ENCODE data around the gene TRA2B.
A peak's percentile ranks its signal among the peaks of the same experiment; 100 is the strongest.

TRA2B gene

DNA sequence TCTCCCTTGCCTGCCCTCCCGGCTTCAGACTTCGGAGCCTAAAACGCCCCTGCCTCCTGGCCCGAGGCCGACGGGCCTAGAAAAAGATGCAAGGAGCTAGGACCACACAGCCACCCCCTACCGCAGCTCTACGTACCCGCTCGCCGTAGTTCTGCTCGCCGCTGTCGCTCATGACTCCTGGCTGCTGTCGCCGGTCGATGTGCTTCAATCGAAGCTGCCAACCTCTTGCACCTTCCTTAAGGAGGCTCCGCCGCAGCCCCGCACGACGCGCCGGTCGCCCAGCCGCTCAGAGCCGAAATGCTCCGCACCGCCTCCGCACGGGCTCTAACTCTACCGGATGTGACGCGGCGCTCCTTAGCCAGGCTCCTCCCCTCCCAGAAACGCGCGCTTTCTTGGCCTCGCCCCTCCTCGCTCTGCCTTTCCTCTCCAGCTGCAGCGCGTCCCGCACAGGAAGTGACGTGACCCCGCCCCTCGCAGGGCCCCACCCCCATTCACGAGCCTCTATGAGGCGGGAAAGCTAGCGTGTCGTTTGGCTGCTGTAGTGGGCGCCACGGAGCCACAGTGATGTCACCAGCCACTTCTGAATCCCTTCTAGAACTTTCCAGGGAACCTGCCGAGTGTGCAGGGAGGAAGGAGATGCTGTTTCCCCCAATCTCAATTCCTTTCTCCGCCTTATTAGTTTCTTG lies at the start of gene TRA2B:
TSS of gene TRA2B (minus strand) at position 326 of the 686 bp plus-strand sequence. CDS start at position 172, 154 bp downstream.
- DNase-seq (ENCODE audit: low read depth): peak; percentile 98

DNA sequence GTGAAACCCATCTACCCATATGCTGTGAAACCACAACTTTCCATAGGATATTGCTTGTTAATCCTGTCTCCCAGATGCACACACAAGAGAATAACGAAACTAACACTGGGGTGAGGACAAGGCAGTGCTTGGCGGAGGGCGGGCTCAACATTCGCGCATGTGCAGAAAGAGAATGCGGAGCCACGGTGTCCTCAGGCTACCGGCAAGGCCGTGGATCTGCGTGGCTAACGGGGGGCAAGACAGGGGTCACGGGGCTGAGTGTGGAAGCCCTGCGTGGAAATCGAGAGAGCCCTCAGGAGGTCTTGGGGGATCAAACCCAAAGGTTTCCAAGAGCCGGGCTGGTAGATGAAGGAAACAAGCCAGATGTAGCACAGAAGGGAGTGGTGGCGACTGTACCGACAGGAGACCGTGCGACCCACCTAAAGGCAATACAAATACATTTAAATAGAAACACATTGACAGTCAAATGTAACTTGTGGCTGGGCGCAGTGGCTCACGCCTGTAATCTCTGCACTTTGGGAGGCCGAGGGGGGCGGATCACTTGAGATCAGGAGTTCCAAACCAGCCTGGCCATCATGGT lies 48.5 kb upstream of the TRA2B start:
- no peak for DNase-seq (ENCODE audit: low read depth)

DNA sequence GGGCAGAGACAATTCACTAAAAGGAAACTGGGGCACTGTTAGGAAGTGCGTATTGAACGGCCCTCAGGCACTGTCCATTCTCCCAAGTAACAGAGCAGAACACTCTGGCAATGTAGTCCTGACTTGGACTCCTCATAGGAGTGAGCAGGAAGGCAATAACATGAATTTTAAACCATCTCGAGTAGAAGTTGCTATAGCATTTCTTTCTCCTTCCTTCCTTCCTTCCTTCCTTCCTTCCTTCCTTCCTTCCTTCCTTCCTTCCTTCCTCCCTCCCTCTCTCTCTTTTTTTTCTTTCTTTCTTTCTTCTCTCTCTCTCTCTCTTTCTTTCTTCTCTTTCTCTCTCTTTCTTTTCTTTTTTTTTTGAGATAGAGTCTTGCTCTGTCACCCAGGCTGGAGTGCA lies 46.4 kb upstream of the TRA2B start:
- DNase-seq (ENCODE audit: low read depth): no peak

DNA sequence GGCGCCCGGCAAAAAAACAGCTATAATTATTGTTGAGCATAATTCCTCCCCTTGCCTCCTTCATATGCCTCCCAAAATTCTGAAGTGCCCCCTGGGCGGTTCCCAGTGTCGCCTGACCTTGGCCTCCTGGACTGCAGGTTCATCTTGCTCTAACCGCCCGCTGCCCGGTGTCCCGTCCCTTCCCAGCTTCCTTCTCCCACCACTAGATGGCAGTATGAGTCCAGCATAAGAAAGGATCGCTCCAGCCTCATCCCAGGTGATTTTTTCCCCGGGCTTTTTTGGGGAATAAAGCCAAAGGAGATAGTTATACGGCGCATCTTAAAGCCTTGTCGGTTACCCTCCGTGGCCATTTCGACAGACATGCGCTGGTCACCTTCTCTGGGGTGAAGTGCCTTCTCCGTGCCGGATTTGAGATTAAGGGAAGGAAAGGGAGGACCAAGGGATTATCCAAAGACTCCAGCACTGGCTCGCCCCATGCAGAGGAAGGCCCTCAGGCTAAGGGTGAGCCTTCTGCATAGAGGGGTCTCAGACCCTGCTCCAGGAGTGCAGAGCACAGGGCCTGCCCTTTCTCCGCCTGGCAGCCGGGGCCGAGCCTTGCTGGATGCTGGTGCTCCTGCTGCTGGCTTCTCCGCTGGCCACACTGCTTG lies 45.8 kb upstream of the TRA2B start:
- peak; percentile 56 for DNase-seq (ENCODE audit: low read depth)

DNA sequence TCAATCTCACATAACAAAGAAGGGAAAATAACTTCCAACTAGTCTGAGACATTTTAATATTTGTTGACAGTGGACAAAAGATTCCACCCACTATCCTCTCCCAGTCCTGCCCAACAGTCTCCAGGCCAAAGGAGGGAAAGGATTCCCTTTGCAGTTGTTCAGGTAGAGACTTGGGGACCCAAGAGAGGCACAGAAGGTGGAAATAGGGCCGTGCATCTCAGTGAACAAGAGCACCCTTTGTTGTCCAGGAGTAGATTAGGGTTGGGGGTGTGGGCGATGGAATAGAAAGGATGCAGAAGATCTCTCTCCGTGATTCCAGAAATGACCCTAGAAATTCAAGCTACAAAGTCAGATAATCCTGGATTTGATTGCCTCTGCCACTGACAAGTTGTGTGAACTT lies 44.8 kb upstream of the TRA2B start:
- no peak for DNase-seq (ENCODE audit: low read depth)

DNA sequence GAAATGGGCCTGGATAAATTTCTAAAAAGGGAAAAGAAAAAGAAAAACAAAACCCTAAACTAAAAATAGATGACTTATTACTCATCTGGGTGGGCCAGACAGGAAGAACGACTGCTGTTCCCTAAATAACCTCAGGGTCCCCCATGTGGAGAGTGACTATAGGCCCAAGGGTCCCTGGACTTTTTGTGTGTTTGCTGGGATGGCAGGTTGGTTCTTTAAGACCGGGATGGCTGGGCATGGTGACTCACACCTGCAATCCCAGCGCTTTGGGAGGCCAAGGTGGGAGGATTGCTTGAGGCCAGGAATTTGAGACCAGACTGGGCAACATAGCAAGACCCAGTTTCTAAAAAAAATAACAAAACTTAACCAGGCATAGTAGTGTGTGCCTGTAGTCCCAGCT lies 43.8 kb upstream of the TRA2B start:
- no peak for DNase-seq (ENCODE audit: low read depth)

DNA sequence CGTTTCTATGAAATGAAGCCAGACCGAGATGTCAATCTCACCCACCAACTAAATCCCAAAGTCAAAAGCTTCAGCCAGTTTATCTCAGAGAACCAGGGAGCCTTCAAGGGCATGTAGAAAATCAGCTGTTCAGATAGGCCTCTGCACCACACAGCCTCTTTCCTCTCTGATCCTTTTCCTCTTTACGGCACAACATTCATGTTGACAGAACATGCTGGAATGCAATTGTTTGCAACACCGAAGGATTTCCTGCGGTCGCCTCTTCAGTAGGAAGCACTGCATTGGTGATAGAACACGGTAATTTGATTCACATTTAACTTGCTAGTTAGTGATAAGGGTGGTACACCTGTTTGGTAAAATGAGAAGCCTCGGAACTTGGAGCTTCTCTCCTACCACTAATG lies 41.9 kb upstream of the TRA2B start:
- peak; percentile 30 for DNase-seq (ENCODE audit: low read depth)

DNA sequence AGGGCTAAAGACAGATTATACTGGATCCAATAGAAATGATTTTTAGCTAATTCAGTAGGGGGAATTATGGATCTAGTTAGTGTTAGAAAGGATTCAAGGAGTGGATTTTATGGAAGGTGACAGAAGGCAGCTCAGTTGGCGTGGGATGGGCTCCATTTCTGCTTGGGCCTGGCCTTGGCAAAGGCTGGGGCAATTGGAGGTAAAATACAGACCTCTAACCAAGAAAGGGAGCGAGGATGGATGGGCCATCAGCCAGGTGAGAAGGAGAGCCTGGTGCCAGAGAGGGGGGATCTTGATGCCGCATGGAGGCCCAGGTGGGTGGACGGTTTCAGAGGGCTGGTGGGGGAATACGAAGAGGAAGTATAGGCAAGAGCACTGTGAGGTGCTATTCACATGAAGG lies 40.7 kb upstream of the TRA2B start:
- DNase-seq (ENCODE audit: low read depth): no peak

DNA sequence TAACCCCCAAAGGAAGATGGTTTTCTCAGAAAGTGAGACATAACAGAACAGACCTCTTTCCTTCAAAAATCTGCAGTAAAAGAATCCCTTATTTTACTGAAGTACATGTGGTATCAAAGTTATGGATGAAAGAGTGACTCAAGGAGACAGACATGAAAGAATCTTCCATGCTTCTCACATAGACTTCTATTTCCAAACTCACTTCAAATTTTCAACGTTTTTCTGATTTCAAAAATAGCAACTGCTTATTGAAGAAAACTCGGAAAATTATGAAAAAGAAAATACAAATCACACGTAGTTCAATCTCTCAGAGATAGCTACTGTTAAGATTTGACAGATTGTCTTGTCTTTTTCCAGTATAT lies 39.8 kb upstream of the TRA2B start:
- no peak for DNase-seq (ENCODE audit: low read depth)

DNA sequence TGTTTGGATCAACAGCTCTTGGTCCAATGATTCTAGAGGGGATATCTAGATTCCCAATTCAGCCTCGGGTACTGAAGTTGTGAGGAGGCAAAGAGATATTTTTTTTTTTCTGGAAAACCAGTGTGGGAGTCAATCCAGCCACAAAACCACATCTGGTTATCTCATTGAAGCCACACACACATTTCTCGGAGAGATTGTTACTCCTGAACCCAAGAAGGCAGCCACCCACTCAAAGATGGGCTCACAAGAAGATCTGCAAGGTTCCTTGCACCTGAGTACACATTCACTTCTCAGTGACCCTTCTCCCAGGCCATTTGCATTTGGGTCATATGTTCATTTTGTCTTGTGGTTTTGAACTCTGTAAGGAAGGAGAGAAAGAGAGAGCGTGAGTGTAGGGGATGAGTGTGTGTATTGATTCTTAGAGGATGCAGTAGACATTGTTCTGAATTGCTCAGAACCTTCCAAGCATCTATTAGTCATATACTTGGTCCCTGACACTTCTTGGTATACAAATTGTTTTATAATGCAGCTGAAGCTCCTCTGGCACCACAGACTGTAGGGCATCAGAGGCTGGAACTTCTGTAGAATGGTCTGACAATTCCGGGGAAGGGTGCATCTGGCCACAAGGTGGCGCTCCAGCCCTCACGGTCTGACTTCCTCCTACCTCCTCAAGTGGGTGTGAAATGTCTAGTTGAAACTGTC lies 39.3 kb upstream of the TRA2B start:
- DNase-seq (ENCODE audit: low read depth): peak; percentile 63

DNA sequence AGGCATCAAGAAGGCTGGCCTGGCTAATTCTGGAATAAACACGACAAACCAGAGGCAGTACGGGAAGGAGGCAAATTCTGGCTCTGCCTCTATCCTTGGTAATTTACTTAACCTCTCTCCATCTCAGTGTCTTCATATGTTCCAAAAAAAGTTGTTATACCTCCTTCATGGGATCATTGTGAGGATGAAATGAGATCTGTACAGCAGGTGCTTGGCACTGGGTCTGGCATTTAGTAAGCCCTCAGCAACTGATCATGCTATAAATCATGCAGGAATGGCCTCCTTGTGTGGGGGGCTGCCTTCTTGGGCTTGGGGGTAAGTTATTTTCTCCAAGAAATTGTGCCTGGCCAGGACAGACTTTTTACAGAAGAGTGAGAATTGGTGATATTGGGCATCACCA lies 38.3 kb upstream of the TRA2B start:
- no peak for DNase-seq (ENCODE audit: low read depth)

DNA sequence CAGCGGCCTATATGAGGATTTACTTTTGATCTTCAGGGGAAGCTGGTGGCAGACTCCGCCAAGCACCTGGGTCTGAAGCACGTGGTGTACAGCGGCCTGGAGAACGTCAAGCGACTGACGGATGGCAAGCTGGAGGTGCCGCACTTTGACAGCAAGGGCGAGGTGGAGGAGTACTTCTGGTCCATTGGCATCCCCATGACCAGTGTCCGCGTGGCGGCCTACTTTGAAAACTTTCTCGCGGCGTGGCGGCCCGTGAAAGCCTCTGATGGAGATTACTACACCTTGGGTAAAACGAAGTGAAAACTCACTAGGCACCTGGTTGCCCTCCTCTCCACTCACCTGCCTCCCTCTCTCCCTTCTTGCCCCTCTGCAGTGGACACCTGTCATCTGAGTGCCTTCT lies 33.8 kb upstream of the TRA2B start:
- DNase-seq (ENCODE audit: low read depth): no peak

DNA sequence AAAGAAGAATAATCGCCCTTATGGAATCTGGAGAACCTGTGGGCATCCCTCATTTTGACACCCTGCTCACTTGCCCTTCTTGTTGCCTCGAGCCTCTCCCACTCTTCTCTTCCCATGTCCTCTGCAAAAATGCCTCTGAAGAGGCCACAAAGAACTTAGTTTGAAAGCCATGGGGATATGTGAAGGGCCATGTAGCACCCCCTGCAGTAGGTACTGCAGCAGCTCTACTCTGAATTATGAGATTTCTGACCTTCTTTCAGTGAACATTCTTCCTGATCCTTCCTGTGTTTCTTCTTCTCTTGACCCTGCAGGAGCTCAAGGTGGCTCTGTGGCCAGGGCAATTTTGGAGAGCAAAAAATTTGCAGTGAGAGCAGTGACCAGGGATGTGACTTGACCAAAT lies 30.4 kb upstream of the TRA2B start:
- no peak for DNase-seq (ENCODE audit: low read depth)

DNA sequence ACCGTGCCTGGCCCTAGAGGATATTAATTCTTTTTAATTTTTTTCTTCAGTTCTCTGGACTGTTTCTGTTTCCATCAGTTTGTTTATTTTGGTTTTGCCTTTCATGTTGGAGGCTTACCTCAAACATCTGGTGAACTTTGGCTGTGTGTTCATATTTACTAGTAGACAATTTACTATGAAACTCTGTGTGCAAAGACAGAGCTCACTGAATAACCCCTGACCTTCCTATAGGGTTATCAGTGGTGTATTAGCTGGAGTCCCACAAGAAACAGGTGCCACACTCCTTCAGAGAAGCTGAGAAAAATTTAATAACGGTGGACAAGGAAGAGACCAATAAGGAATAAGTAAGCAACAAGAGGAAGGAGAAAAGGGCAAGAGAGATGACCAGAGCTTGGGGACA lies 28.8 kb upstream of the TRA2B start:
- no peak for DNase-seq (ENCODE audit: low read depth)

DNA sequence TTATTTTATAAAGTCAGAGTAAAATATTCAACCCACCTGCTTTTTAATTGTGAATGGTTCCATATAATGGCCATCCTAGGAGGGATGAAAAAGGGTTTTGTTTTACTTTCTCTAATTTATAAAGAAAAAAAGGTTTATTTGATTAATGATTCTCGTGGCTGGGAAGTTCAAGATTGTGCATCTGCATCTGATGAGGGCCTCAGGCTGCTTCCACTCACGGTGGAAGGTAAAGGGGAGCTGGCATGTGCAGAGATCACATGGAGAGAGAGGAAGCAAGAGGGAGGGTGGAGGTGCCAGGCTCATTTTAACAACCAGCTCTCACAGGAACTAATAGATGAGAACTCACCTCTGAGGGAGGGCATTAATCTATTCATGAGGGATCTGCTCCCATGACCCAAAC lies 27.7 kb upstream of the TRA2B start:
- DNase-seq (ENCODE audit: low read depth): no peak

DNA sequence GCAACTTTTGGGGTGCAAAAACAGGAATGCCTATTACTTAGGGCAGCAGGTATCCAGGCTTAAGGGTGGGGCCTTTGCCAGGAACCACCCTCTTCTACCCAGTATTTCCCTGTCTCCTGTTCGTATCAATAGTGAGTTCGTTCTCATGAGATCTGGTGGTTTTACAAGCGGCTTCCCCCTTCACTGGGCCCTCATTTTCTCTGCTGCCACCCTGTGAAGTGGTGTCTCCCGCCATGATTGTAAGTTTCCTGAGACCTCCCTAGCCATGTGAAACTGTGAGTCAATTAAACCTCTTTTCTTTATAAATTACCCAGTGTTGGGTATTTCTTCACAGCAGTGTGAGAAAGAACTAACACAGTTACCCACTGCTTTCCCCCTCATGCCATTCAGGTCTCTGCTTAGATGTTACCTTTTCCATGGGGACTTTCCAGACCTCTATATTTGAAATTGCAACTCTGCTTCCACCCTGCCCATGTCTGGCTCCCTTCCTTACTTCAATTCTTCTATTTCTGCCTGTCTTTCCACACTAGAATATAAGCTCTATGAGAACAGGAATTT lies 23.9 kb upstream of the TRA2B start:
- no peak for DNase-seq (ENCODE audit: low read depth)

DNA sequence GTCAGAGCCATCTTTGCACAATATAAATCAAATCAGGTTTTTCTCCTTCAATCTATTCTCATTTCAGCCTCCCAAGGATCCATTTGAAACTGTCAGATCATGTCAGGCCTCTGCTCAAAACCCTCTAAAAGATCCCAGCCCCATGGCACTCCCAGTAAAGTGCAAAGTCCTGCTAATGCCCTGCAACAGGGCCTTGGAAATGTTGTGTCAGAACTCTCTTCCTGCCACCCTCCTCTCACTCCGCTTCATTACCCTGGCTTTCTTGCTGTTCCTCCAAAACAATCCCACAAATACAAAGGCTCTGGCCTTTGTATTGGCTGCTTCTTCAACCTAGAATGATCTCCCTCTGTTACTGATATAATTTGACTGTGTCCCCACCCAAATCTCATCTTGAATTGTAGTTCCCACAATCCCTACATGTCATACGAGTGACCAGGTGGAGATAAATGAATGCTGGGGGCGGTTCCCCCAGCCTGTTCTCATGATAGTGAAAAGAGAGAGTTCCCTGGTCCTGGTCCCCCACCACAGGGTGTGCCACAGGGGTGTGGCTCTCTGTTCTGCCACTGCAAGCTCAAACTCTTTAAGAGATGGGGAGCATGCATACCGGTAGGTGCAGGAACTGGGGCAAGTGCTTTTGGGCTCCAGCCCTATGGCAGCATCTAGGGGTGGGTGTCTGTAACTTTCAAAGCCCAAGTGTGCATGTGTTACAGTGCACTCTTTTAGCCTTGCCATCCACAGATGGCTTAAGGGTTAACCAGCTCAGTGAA lies 22.9 kb upstream of the TRA2B start:
- no peak for DNase-seq (ENCODE audit: low read depth)

DNA sequence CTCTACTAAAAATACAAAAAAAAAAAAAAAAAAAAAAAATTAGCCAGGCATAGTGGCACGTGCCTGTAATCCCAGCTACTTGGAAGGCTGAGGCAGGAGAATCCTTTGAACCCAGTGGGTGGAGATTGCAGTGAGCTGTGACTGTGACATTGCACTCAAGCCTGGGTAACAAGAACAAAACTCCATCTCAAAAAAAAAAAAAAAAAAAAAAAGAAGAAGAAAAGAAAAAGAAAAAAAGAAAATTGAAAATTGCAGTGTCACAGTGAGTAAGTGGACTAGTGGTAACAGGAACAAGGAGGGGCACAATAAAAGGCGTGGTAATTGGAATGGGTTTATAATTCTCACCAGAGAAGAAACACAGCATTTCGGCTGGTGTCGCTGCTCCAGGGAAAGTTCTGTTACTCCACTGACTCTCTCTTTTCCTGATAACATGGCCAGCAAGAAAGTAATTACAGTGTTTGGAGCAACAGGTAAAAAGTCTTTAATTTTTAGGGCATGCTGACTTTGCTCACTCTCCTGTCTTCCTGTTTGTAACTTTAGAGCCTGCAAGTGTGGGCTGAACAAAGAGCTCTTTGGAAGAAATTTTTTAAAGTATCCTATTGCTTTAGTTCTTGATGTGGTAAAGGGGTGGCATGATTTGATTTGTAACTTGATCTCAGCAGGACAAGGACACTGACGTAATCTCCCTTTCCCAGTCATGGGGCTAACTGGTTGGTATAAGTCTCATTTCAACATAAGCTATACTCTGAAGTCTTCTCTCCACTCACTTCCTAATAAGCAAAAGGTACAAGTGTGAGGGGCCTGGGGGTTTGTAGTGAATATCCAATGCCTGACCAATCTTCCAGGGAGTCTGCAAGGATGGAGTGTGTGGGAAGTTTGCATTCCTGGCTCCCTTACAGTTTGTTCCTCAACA lies 22.1 kb upstream of the TRA2B start:
- peak; percentile 93 for DNase-seq (ENCODE audit: low read depth)

DNA sequence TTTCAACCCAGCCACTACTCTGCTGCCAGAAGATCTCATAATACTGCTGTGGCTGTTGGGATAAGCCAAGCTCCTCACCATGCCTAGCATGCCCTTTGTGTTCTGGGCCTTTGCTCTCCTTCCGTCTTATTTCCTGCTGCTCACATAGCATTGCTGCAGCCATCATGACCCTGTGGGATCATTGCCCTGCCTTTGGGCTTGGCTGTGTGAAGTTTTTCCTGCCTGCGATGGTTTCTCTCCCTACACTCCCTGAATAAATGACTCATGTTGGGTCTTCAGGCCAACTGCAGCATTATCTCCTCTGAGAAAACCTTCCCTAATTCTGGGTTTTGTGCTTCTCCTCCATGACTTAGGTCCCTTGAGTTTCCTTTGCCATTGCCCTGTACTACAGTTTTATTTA lies 20.8 kb upstream of the TRA2B start:
- no peak for DNase-seq (ENCODE audit: low read depth)

DNA sequence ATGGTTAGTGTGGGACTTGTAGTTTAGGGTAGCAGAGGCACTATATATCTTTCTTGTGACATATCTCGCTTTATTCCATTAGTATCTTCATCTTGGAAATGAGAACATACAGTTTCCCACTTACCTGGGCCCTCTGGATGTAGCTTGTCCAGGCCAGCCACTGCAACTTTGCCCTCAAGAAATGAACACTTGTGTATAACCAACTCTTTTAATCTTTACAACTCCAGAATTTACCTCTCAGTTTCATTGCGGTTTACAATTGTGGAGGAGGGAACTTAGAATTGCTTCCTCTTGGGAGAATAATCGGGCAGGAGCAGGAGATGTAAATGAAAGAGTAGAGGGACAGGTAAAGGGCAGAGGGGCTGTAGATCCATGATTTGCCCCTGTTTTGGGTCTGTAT lies 18.4 kb upstream of the TRA2B start:
- DNase-seq (ENCODE audit: low read depth): no peak

DNA sequence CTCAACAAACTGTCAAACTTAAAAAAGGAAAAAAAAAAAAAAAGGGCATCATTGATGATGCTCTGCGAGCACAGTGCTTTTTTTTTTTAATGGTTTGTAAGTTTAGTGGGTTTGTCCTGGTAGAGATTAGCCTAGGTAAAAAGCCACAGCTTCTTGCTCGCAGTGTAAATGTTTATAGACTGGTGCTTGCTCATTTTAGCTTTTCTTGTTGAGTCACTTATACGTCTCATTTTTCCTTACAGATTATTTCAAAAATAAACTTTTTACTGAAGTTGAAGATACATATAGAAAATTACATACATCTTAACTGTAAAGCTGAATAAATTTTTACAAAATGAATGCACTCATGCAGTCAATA lies 16.5 kb upstream of the TRA2B start:
- DNase-seq (ENCODE audit: low read depth): no peak

Data from iris pigment epithelial cell (primary cell).